Mesenchymal stem cell (in vitro differentiated cells and primary cell): Measurements from ENCODE around the gene SOCS3.

Experiments used
- DNase-seq: peaks from one replicate; pipeline ENCODE4 v3.0.0-alpha.2; 2013
- H2AFZ ChIP-seq: one replicate; pipeline ENCODE4 v1.6.1; 2013; ENCODE audit warnings: low read depth, mild to moderate bottlenecking, control low read depth, inconsistent platforms, low read length, moderate library complexity
- H2AK5ac ChIP-seq: 2 replicates; pipeline ENCODE4 v1.6.1; 2013; ENCODE audit warnings: low read length, moderate library complexity, mild to moderate bottlenecking, inconsistent platforms; ENCODE audit not compliant: severe bottlenecking
- H2BK120ac ChIP-seq: one replicate; pipeline ENCODE4 v1.6.1; 2013; ENCODE audit warnings: low read depth, mild to moderate bottlenecking, inconsistent platforms, low read length, moderate library complexity
- H2BK12ac ChIP-seq, 2 experiments: one replicate each; pipeline ENCODE4 v1.6.1; 2013; ENCODE audit warnings: inconsistent platforms in 2 of 2, low read length in 2 of 2, mild to moderate bottlenecking in 2 of 2, moderate library complexity in 2 of 2, control low read depth in 1 of 2
- H2BK15ac ChIP-seq: one replicate; pipeline ENCODE4 v1.6.1; 2013; ENCODE audit warnings: mild to moderate bottlenecking, low read depth, inconsistent platforms; ENCODE audit not compliant: poor library complexity, severe bottlenecking
- H2BK5ac ChIP-seq: 2 replicates; pipeline ENCODE4 v1.6.1; 2013; ENCODE audit warnings: low read depth, mild to moderate bottlenecking, low read length, control low read depth, inconsistent platforms; ENCODE audit not compliant: poor library complexity, severe bottlenecking
- H3K14ac ChIP-seq, 2 experiments: one replicate each; pipeline ENCODE4 v1.6.1; 2013; ENCODE audit warnings: inconsistent platforms in 2 of 2, low read length in 2 of 2, control low read depth in 1 of 2, mild to moderate bottlenecking in 1 of 2, moderate library complexity in 1 of 2
- H3K18ac ChIP-seq, 2 experiments: one replicate each; pipeline ENCODE4 v1.6.1; 2013; ENCODE audit warnings: inconsistent platforms in 2 of 2, low read length in 2 of 2, control low read depth in 1 of 2, low read depth in 1 of 2, mild to moderate bottlenecking in 1 of 2
- H3K23ac ChIP-seq, 2 experiments: one replicate each; pipeline ENCODE4 v1.6.1; 2013; ENCODE audit warnings: inconsistent platforms in 2 of 2, low read length in 2 of 2, mild to moderate bottlenecking in 2 of 2, moderate library complexity in 2 of 2, control low read depth in 1 of 2
- H3K27ac ChIP-seq: 2 replicates; pipeline ENCODE4 v1.5.1; 2013; ENCODE audit warnings: mild to moderate bottlenecking, moderate library complexity, low read length, control low read depth, inconsistent platforms; ENCODE audit not compliant: poor library complexity, severe bottlenecking
- H3K27me3 ChIP-seq, 2 experiments: 2 replicates each; pipeline versions ENCODE4 v1.6.1 to v1.7.0; 2013; ENCODE audit warnings: low read length in 2 of 2, mild to moderate bottlenecking in 2 of 2, moderate library complexity in 2 of 2, control low read depth in 1 of 2, inconsistent platforms in 1 of 2; ENCODE audit not compliant: control insufficient read depth in 1 of 2, insufficient read depth in 1 of 2
- H3K36me3 ChIP-seq, 2 experiments: 2 replicates each; pipeline versions ENCODE4 v1.6.1 to v1.7.0; 2013; ENCODE audit warnings: low read length in 2 of 2, control low read depth in 1 of 2, inconsistent platforms in 1 of 2, low read depth in 1 of 2, mild to moderate bottlenecking in 1 of 2; ENCODE audit not compliant: insufficient read depth in 2 of 2, control insufficient read depth in 1 of 2
- H3K4ac ChIP-seq, 2 experiments: one replicate each; pipeline ENCODE4 v1.6.1; 2013; ENCODE audit warnings: inconsistent platforms in 2 of 2, low read length in 2 of 2, mild to moderate bottlenecking in 2 of 2, moderate library complexity in 2 of 2, control low read depth in 1 of 2, low read depth in 1 of 2
- H3K4me1 ChIP-seq: 2 replicates; pipeline ENCODE4 v1.6.1; 2013; ENCODE audit warnings: low read depth, low read length, control low read depth; ENCODE audit not compliant: control insufficient read depth, insufficient read depth
- H3K4me2 ChIP-seq: 2 replicates; pipeline ENCODE4 v1.6.1; 2013; ENCODE audit warnings: low read length, mild to moderate bottlenecking, inconsistent platforms; ENCODE audit not compliant: poor library complexity, severe bottlenecking
- H3K4me3 ChIP-seq, 2 experiments: 2 replicates each; pipeline versions ENCODE4 v1.5.1 to v1.7.0; 2013; ENCODE audit warnings: low read length in 2 of 2, mild to moderate bottlenecking in 2 of 2, control low read depth in 1 of 2, low read depth in 1 of 2; ENCODE audit not compliant: insufficient read depth in 1 of 2
- H3K79me1 ChIP-seq: replicated peaks from 2 replicates; pipeline ENCODE4 v1.6.1; 2013; ENCODE audit warnings: mild to moderate bottlenecking, control low read depth, low read length, inconsistent platforms; ENCODE audit not compliant: poor library complexity, severe bottlenecking
- H3K9ac ChIP-seq: 2 replicates; pipeline ENCODE4 v1.7.0; 2013; ENCODE audit warnings: mild to moderate bottlenecking, low read length, moderate library complexity
- H3K9me3 ChIP-seq: 2 replicates; pipeline ENCODE4 v1.7.0; 2013; ENCODE audit warnings: mild to moderate bottlenecking, low read length; ENCODE audit not compliant: control insufficient read depth
- H4K8ac ChIP-seq: one replicate; pipeline ENCODE4 v1.6.1; 2013; ENCODE audit warnings: inconsistent platforms, mild to moderate bottlenecking, low read length, moderate library complexity
- H4K91ac ChIP-seq: one replicate; pipeline ENCODE4 v1.6.1; 2013; ENCODE audit warnings: mild to moderate bottlenecking, low read length, inconsistent platforms
- WGBS: methylation state at CpG from one replicate; pipeline ENCODE4 v1.1.7; 2013; ENCODE audit warnings: mixed read lengths; 5-methylcytosine and 5-hydroxymethylcytosine counted together

Gene SOCS3

GRCh38 chr17:78391843-78392242 lies 32.0 kb upstream of the SOCS3 start:
- Histone ChIP-seq H3K27me3 (no peaks in the 10 kb centered on the region), H3K36me3 (peaks cover 32% of the 10 kb centered on the region in 2 experiments), H3K14ac (no peak overlapping the region), H3K9me3 (no peaks in the 10 kb centered on the region), H3K4me2 (no peak overlapping the region), H2BK12ac (peak overlapping the region in 1 of 2 experiments; percentile 72), H2BK5ac (no peak overlapping the region), H3K79me1 (peaks cover 2% of the 10 kb centered on the region), H3K27ac (peak overlapping the region; percentile 87), H3K4ac (peak overlapping the region in 1 of 2 experiments; percentile 5), H2BK15ac (no peak overlapping the region), H4K8ac (peak overlapping the region; percentile 38), H3K4me3 (no peak overlapping the region), H3K23ac (no peak overlapping the region), H3K4me1 (peaks cover 43% of the 10 kb centered on the region), H2AFZ (no peak overlapping the region), H2AK5ac (peak overlapping the region; percentile 74), H3K18ac (peak overlapping the region in 1 of 2 experiments; percentile 74), H2BK120ac (peak overlapping the region; percentile 54), H3K9ac (peak overlapping the region; percentile 5), H4K91ac (no peak overlapping the region)
- peak; percentile 86 for DNase-seq
- 6% methylated on average over 4 of the region's 4 CpGs for WGBS

- H3K79me1 ChIP-seq = no peaks in the 10 kb centered on the region
- H2BK15ac ChIP-seq = peak overlapping the region; percentile 92
- no peaks in the 10 kb centered on the region for H3K27me3 ChIP-seq
- peaks cover 24 to 25% of the 10 kb centered on the region in 2 experiments for H3K36me3 ChIP-seq
- H3K27ac ChIP-seq = peak overlapping the region; percentile 87
- peak overlapping the region; percentile 6 to 84 for H3K18ac ChIP-seq
- peak overlapping the region; percentile 24 for H2AK5ac ChIP-seq
- H2AFZ ChIP-seq = no peak overlapping the region
- no peak for DNase-seq
- peak overlapping the region; percentile 54 for H2BK120ac ChIP-seq
- no peak overlapping the region for H3K4me3 ChIP-seq
- H2BK5ac ChIP-seq = no peak overlapping the region
- peak overlapping the region; percentile 23 for H4K91ac ChIP-seq
- H3K23ac ChIP-seq = no peak overlapping the region
- no peak overlapping the region for H3K4me2 ChIP-seq
- H2BK12ac ChIP-seq = peak overlapping the region; percentile 16 to 18
- H3K9ac ChIP-seq = peak overlapping the region; percentile 57
- peak overlapping the region; percentile 52 for H4K8ac ChIP-seq
- 88% methylated on average over 11 of the region's 11 CpGs for WGBS
- H3K4ac ChIP-seq = peak overlapping the region; percentile 5 to 73
- H3K9me3 ChIP-seq = no peaks in the 10 kb centered on the region
- peaks cover 42% of the 10 kb centered on the region for H3K4me1 ChIP-seq
- H3K14ac ChIP-seq = no peak overlapping the region
Measured at GRCh38 chr17:78391051-78391431, 31.2 kb upstream of the SOCS3 start.

GRCh38 chr17:78390241-78391050 lies 30.6 kb upstream of the SOCS3 start:
- peak overlapping the region; percentile 39 to 85 for H3K4ac ChIP-seq
- H2BK120ac ChIP-seq = peak overlapping the region; percentile 89
- peak overlapping the region; percentile 57 for H3K9ac ChIP-seq
- H3K4me3 ChIP-seq = no peak overlapping the region
- whole genome bisulfite sequencing = 16% methylated on average over 15 of the region's 15 CpGs
- H2AK5ac ChIP-seq = peak overlapping the region; percentile 91
- no peaks in the 10 kb centered on the region for H3K9me3 ChIP-seq
- no peak overlapping the region for H2BK5ac ChIP-seq
- H3K4me2 ChIP-seq = no peak overlapping the region
- H4K8ac ChIP-seq = peak overlapping the region; percentile 70
- peaks cover 18 to 21% of the 10 kb centered on the region in 2 experiments for H3K36me3 ChIP-seq
- H3K14ac ChIP-seq = peak overlapping the region in 1 of 2 experiments; percentile 92
- H3K27me3 ChIP-seq = no peaks in the 10 kb centered on the region
- H4K91ac ChIP-seq = peak overlapping the region; percentile 48
- no peak overlapping the region for H2BK15ac ChIP-seq
- no peak overlapping the region for H3K23ac ChIP-seq
- H2BK12ac ChIP-seq = peak overlapping the region in 1 of 2 experiments; percentile 94
- peaks cover 48% of the 10 kb centered on the region for H3K4me1 ChIP-seq
- peak; percentile 100 for DNase-seq
- H3K27ac ChIP-seq = peak overlapping the region; percentile 87
- H2AFZ ChIP-seq = no peak overlapping the region
- no peaks in the 10 kb centered on the region for H3K79me1 ChIP-seq
- H3K18ac ChIP-seq = peak overlapping the region; percentile 89 to 97
